ENCODE measurements around the gene SYCP2. TPM values are rescaled to one million over a fixed set of nuclear protein-coding genes. Genes with fewer than 3 reads are reported as not detected.

SYCP2 gene
- total RNA-seq, 1 experiment from 2014 or later, result 0.88 TPM

DNA sequence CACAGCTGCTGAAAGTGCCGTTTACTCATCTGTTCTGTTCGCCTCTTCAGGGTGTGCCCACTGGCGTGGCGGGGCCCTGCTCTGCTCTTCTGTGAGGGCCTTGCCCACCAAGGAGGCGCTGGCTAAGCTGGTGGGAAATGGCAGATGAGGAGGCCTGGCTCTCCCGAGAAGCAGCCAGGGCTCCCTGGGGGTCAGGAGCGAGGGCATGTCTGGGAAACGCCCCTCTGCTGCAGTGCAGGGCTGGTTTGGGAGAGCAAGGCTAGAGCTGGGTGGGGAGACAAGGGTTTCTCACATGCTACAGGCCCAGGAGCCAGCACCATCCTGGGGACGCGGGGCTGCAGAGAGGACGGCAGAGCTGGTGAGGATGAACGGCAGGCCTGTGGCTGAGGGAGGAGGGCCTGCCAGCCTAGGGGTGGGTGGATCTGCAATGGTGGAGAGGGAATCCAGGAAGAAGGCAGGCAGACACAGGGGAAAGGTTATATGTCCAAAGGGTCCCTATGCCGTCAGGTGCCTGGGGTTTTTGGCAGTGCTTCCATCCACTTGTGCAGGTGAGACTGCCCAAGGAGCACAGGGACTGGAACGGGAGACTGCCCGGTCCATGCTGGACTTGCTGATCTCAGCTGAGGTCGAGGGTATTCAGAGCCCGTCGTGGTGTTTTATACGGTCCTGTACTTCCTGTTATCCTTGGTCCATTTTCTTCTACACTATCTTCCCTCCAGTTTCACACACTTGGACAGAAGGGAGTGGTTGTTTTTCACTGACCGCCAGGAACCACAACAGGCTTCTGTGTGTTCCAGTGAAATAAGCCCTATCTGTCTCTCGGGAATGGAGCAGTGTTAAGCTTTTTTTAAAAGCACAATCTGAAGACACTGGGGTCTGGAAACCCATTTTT lies 119.2 kb downstream of the SYCP2 start:
- no peak for TF ChIP-seq EZH2 (IDR thresholded peaks at IDR 0.05; ENCODE audit: borderline replicate concordance, low read depth, low read length, poor library complexity, severe bottlenecking)
- TF ChIP-seq CTCF (conservative IDR thresholded peaks at IDR 0.05; ENCODE audit: low read depth, low read length), result no peak
- H3K9me3 ChIP-seq (ENCODE audit: low read depth, low read length, poor library complexity, severe bottlenecking), result no peaks in the 10 kb centered on the region
- no peaks in the 10 kb centered on the region for H3K27me3 ChIP-seq (replicated peaks; ENCODE audit: insufficient read depth, low read depth, low read length, poor library complexity)
- H3K36me3 ChIP-seq (ENCODE audit: insufficient read depth, low read length, poor library complexity, severe bottlenecking), result no peaks in the 10 kb centered on the region
- H3K4me3 ChIP-seq (ENCODE audit: low read depth, low read length, poor library complexity, severe bottlenecking), result no peak overlapping the region
- H3K27ac ChIP-seq (ENCODE audit: low read depth, low read length, poor library complexity, severe bottlenecking), result no peak overlapping the region
- DNase-seq (ENCODE audit: low spot score), result no peak
- ChIA-PET POLR2A (ENCODE audit: low non-redundant PET) (no interaction called here), CTCF (no interaction called here)
- no peaks in the 10 kb centered on the region for H3K4me1 ChIP-seq (ENCODE audit: insufficient read depth, low read length, poor library complexity, severe bottlenecking)
- BruUV-seq (replicated peaks), result no TSS peak
- intact Hi-C loops (cut with micrococcal nuclease; ENCODE audit: unreplicated experiment), result no loop called here

Other genes with a start within 250 kb of the SYCP2 start
- 4.9 and 6.1 TPM in 2 replicates for gene PPP1R3D, start 6.7 kb upstream of the SYCP2 start, total RNA-seq (2021)
- gene FAM217B, start 6.8 kb upstream of the SYCP2 start, total RNA-seq (2021), result 26.6 and 27.9 TPM in 2 replicates
- 0.58 and 0.66 TPM in 2 replicates for gene CDH26, start 24.8 kb upstream of the SYCP2 start, total RNA-seq (2021)

Measured in A673 (cell line).